ENCODE measurements around the gene SCG3. TPM values are rescaled to one million over a fixed set of nuclear protein-coding genes. Genes with fewer than 3 reads are reported as not detected.

The SCG3 gene
- total RNA-seq, 1 donor from 2014 or later, result not detected

GRCh38 chr15:51699373-51699772 lies 18.1 kb downstream of the SCG3 start:
- no peak overlapping the region for H3K27ac Mint-ChIP-seq (ENCODE audit: unreplicated experiment)

GRCh38 chr15:51702710-51703109 lies 21.4 kb downstream of the SCG3 start:
- Mint-ChIP-seq H3K27ac (ENCODE audit: unreplicated experiment) (no peak overlapping the region), H3K9me3 (ENCODE audit: unreplicated experiment) (no peaks in the 10 kb centered on the region), H3K27me3 (ENCODE audit: unreplicated experiment) (peaks cover 75% of the 10 kb centered on the region), H3K4me3 (ENCODE audit: unreplicated experiment) (no peak overlapping the region), H3K36me3 (ENCODE audit: unreplicated experiment) (no peaks in the 10 kb centered on the region), H3K4me1 (ENCODE audit: unreplicated experiment) (no peaks in the 10 kb centered on the region)
- DNase-seq (ENCODE audit: extremely low spot score, unreplicated experiment), result no peak
- no peak for TF ChIP-seq CTCF (IDR thresholded peaks at IDR 0.05)

More at GRCh38 chr15:51699373-51699772, 18.1 kb downstream of the SCG3 start:
- peaks cover 53% of the 10 kb centered on the region for H3K27me3 Mint-ChIP-seq (ENCODE audit: unreplicated experiment)
- H3K4me3 Mint-ChIP-seq (ENCODE audit: unreplicated experiment), result no peak overlapping the region
- no peak for TF ChIP-seq CTCF (IDR thresholded peaks at IDR 0.05)
- no peaks in the 10 kb centered on the region for H3K36me3 Mint-ChIP-seq (ENCODE audit: unreplicated experiment)
- H3K9me3 Mint-ChIP-seq (ENCODE audit: unreplicated experiment), result no peaks in the 10 kb centered on the region
- no peaks in the 10 kb centered on the region for H3K4me1 Mint-ChIP-seq (ENCODE audit: unreplicated experiment)
- DNase-seq (ENCODE audit: extremely low spot score, unreplicated experiment), result no peak

- no peaks in the 10 kb centered on the region for H3K36me3 Mint-ChIP-seq (ENCODE audit: unreplicated experiment)
- DNase-seq (ENCODE audit: extremely low spot score, unreplicated experiment), result no peak
- H3K4me1 Mint-ChIP-seq (ENCODE audit: unreplicated experiment), result no peaks in the 10 kb centered on the region
- no peaks in the 10 kb centered on the region for H3K9me3 Mint-ChIP-seq (ENCODE audit: unreplicated experiment)
- H3K27me3 Mint-ChIP-seq (ENCODE audit: unreplicated experiment), result peaks cover 51% of the 10 kb centered on the region
- H3K27ac Mint-ChIP-seq (ENCODE audit: unreplicated experiment), result no peak overlapping the region
- no peak overlapping the region for H3K4me3 Mint-ChIP-seq (ENCODE audit: unreplicated experiment)
- no peak for TF ChIP-seq CTCF (IDR thresholded peaks at IDR 0.05)
These were observed 25.0 kb downstream of the SCG3 start for GRCh38 chr15:51706291-51706690.

- no peak for DNase-seq (ENCODE audit: extremely low spot score, unreplicated experiment)
These were observed 25.8 kb downstream of the SCG3 start for GRCh38 chr15:51706926-51707608.

GRCh38 chr15:51708013-51708412 lies 26.7 kb downstream of the SCG3 start:
- H3K4me3 Mint-ChIP-seq (ENCODE audit: unreplicated experiment), result no peak overlapping the region
- H3K27me3 Mint-ChIP-seq (ENCODE audit: unreplicated experiment), result peaks cover 50% of the 10 kb centered on the region
- H3K27ac Mint-ChIP-seq (ENCODE audit: unreplicated experiment), result no peak overlapping the region
- DNase-seq (ENCODE audit: extremely low spot score, unreplicated experiment), result no peak
- no peak for TF ChIP-seq CTCF (IDR thresholded peaks at IDR 0.05)
- H3K9me3 Mint-ChIP-seq (ENCODE audit: unreplicated experiment), result no peaks in the 10 kb centered on the region
- H3K36me3 Mint-ChIP-seq (ENCODE audit: unreplicated experiment), result no peaks in the 10 kb centered on the region
- no peaks in the 10 kb centered on the region for H3K4me1 Mint-ChIP-seq (ENCODE audit: unreplicated experiment)

More at GRCh38 chr15:51706926-51707608, 25.8 kb downstream of the SCG3 start:
- no peaks in the 10 kb centered on the region for H3K9me3 Mint-ChIP-seq (ENCODE audit: unreplicated experiment)
- no peak overlapping the region for H3K4me3 Mint-ChIP-seq (ENCODE audit: unreplicated experiment)
- H3K4me1 Mint-ChIP-seq (ENCODE audit: unreplicated experiment), result no peaks in the 10 kb centered on the region
- H3K27me3 Mint-ChIP-seq (ENCODE audit: unreplicated experiment), result peaks cover 50% of the 10 kb centered on the region
- no peak for TF ChIP-seq CTCF (IDR thresholded peaks at IDR 0.05)
- no peaks in the 10 kb centered on the region for H3K36me3 Mint-ChIP-seq (ENCODE audit: unreplicated experiment)
- no peak overlapping the region for H3K27ac Mint-ChIP-seq (ENCODE audit: unreplicated experiment)
